K562 (cell line): ENCODE results near the gene ZNF239. TPM values are rescaled to one million over a fixed set of nuclear protein-coding genes. Genes with fewer than 3 reads are reported as not detected.
A peak's percentile ranks its signal among the peaks of the same experiment; 100 is the strongest.

Source experiments
- BRD9 ChIP-seq: fragments of 450-650 bp; IDR thresholded peaks from 2 replicates; pipeline ENCODE4 v1.6.1; 2018; ENCODE audit warnings: low read depth; ENCODE audit not compliant: partially characterized antibody
- EGR1 ChIP-seq: fragments of 450-650 bp; conservative IDR thresholded peaks from 2 replicates; pipeline ENCODE4 v1.6.1; 2017; ENCODE audit warnings: mild to moderate bottlenecking
- HNRNPLL ChIP-seq: fragments of 200-400 bp; formaldehyde crosslinking; IDR thresholded peaks from 2 replicates; pipeline ENCODE4 v1.6.1; 2017; ENCODE audit warnings: low read length, low read depth, mild to moderate bottlenecking; ENCODE audit not compliant: poor library complexity, severe bottlenecking
- MYC ChIP-seq, 2 experiments: fragments of 250-450 bp in 1 of 2; sonication (Bioruptor Pico) in 1 of 2; IDR thresholded peaks; 2 replicates each; pipeline versions ENCODE4 v1.5.1 to v1.6.1; 2012 to 2021; ENCODE audit warnings: low read depth in 2 of 2, borderline replicate concordance in 1 of 2, improper control_type of control experiment in 1 of 2, low read length in 1 of 2, mild to moderate bottlenecking in 1 of 2, moderate library complexity in 1 of 2
- NONO ChIP-seq, 2 experiments: fragments of 200-400 bp in 1 of 2; fragments of 450-650 bp in 1 of 2; formaldehyde crosslinking in 1 of 2; IDR thresholded peaks; 2 replicates each; pipeline ENCODE4 v1.6.1; 2017; ENCODE audit warnings: low read depth in 2 of 2, mild to moderate bottlenecking in 2 of 2, moderate library complexity in 2 of 2, low read length in 1 of 2
- ZBTB11 ChIP-seq, 3 experiments: fragments of 200-800 bp in 1 of 3; fragments of 250-450 bp in 1 of 3; fragments of 450-650 bp in 1 of 3; sonication (Bioruptor Pico) in 1 of 3; sonication (Bioruptor generic) in 1 of 3; formaldehyde crosslinking in 1 of 3; IDR thresholded peaks; 2 replicates each; pipeline versions ENCODE4 v1.6.1 to v1.8.0; 2016 to 2022; ENCODE audit warnings: mild to moderate bottlenecking in 2 of 3, missing genetic modification characterization in 2 of 3, missing compliant biosample characterization in 1 of 3, moderate library complexity in 1 of 3
- ZNF232 ChIP-seq: sonication (generic); formaldehyde crosslinking; IDR thresholded peaks from 2 replicates; pipeline ENCODE4 v1.8.0; 2022; ENCODE audit warnings: mild to moderate bottlenecking, missing genetic modification reagents
- ZNF239 ChIP-seq: fragments of 250-450 bp; sonication (Bioruptor Pico); IDR thresholded peaks from 2 replicates; pipeline ENCODE4 v1.4.0; 2020; ENCODE audit warnings: mild to moderate bottlenecking
- ZNF384 ChIP-seq: IDR thresholded peaks from 2 replicates; pipeline ENCODE4 v1.6.1; 2012; ENCODE audit warnings: low read depth, low read length, improper control_type of control experiment
- polyA plus RNA-seq, 8 experiments: library from polyadenylated mRNA; depleted of rRNA in 4 of 8; stranded (reverse) in 5 of 8; unstranded in 3 of 8; fragments of >200 nt; fragmentation: Nextera tagmentation in 2 of 8; fragmentation: Illumina TruSeq in 1 of 8; extraction: Ambion mirVana in 2 of 8; extraction: Trizol in 1 of 8; gene quantifications; 2 replicates each; pipeline versions ENCODE4 v1.2.1 to v1.2.3, GENCODE V29; 2011 to 2014; ENCODE audit warnings: inconsistent platforms in 1 of 8, missing spikeins in 1 of 8
- total RNA-seq, 7 experiments: library from RNA; depleted of rRNA in 6 of 7; stranded (reverse); fragments of >200 nt in 6 of 7; fragmentation: Illumina TruSeq in 2 of 7; extraction: Trizol in 2 of 7; gene quantifications; 2 replicates each; pipeline versions ENCODE4 v1.2.1 to v1.2.3, GENCODE V29; 2011 to 2021; ENCODE audit warnings: low replicate concordance in 1 of 7
- TF ChIP-seq, protein P1 (sequence below): fragments of 450-650 bp; IDR thresholded peaks from 2 replicates; pipeline ENCODE4 v1.6.1; 2016; ENCODE audit warnings: borderline replicate concordance
- TF ChIP-seq, protein P2 (sequence below), 2 experiments: fragments of 250-450 bp in 1 of 2; fragments of 450-650 bp in 1 of 2; sonication (Bioruptor Pico) in 1 of 2; IDR thresholded peaks; 2 replicates each; pipeline versions ENCODE4 v1.6.1 to v1.8.0; 2016 to 2021; ENCODE audit warnings: mild to moderate bottlenecking in 2 of 2, moderate library complexity in 2 of 2, missing compliant biosample characterization in 1 of 2, missing genetic modification characterization in 1 of 2
- TF ChIP-seq, protein P3 (sequence below): fragments of 200-800 bp; sonication (Bioruptor generic); IDR thresholded peaks from 2 replicates; pipeline ENCODE4 v1.6.1; 2017; ENCODE audit warnings: missing genetic modification characterization, missing compliant biosample characterization

Gene ZNF239
- total and polyA plus RNA-seq, 9 of the 15 experiments (the other 6 are each of a cell fraction or from before 2014, with no cell fraction given), result 13.7 to 26.7 (median 23.4) TPM

GRCh38 chr10:43574001-43574892 is at the start of gene ZNF239 (continued):
- TF ChIP-seq, protein P1, sequence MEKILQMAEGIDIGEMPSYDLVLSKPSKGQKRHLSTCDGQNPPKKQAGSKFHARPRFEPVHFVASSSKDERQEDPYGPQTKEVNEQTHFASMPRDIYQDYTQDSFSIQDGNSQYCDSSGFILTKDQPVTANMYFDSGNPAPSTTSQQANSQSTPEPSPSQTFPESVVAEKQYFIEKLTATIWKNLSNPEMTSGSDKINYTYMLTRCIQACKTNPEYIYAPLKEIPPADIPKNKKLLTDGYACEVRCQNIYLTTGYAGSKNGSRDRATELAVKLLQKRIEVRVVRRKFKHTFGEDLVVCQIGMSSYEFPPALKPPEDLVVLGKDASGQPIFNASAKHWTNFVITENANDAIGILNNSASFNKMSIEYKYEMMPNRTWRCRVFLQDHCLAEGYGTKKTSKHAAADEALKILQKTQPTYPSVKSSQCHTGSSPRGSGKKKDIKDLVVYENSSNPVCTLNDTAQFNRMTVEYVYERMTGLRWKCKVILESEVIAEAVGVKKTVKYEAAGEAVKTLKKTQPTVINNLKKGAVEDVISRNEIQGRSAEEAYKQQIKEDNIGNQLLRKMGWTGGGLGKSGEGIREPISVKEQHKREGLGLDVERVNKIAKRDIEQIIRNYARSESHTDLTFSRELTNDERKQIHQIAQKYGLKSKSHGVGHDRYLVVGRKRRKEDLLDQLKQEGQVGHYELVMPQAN, result peak; percentile 96
- TF ChIP-seq ZNF384 (no peak), BRD9 (no peak), MYC (IDR thresholded peaks at IDR 0.05; ENCODE audit: low read depth, low read length) (peak; percentile 99), MYC (CRISPR knock-in tag; IDR thresholded peaks at IDR 0.05; ENCODE audit: borderline replicate concordance, low read depth) (peak; percentile 62; the same call in 1 of the 2 replicates), HNRNPLL (peak; percentile 55), ZNF239 (peak; percentile 34; the same call in 1 of the 2 replicates), NONO (IDR thresholded peaks at IDR 0.05; ENCODE audit: low read depth in 2 of 2, low read length in 1 of 2) (peak; percentile 62 to 73; a peak in 3 of 4 replicates), ZBTB11 (CRISPR knock-in tag; IDR thresholded peaks at IDR 0.05) (peak in 2 of 3 experiments; percentile 43 to 85; a peak in 3 of 6 replicates), ZNF232 (CRISPR knock-in tag) (peak; percentile 83; the same call in 1 of the 2 replicates), EGR1 (peak; percentile 81)
- TF ChIP-seq, protein P2, sequence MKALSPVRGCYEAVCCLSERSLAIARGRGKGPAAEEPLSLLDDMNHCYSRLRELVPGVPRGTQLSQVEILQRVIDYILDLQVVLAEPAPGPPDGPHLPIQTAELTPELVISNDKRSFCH (CRISPR knock-in tag; IDR thresholded peaks at IDR 0.05), result no peak
- TF ChIP-seq, protein P2 (tag; IDR thresholded peaks at IDR 0.05), result peak; percentile 85; the same call in 1 of the 2 replicates
- TF ChIP-seq, protein P3, sequence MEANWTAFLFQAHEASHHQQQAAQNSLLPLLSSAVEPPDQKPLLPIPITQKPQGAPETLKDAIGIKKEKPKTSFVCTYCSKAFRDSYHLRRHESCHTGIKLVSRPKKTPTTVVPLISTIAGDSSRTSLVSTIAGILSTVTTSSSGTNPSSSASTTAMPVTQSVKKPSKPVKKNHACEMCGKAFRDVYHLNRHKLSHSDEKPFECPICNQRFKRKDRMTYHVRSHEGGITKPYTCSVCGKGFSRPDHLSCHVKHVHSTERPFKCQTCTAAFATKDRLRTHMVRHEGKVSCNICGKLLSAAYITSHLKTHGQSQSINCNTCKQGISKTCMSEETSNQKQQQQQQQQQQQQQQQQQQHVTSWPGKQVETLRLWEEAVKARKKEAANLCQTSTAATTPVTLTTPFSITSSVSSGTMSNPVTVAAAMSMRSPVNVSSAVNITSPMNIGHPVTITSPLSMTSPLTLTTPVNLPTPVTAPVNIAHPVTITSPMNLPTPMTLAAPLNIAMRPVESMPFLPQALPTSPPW (CRISPR knock-in tag), result peak; percentile 63
